Endothelial cell (in vitro differentiated cells): Measurements from ENCODE around the gene TAP2. TPM values are rescaled to one million over a fixed set of nuclear protein-coding genes. Genes with fewer than 3 reads are reported as not detected.
"Not testable (repeated sequence)": the region's sequence is repeated elsewhere in the genome, so short reads cannot be mapped to it uniquely, and the experiment has no call there.

Experiments used
- DNase-seq: peaks from one replicate; pipeline ENCODE4 v3.0.0; 2021; ENCODE audit warnings: low spot score
- H3K27ac Mint-ChIP-seq: one replicate; pipeline ENCODE4 v1.8.0; 2021; ENCODE audit warnings: mixed read lengths, inconsistent platforms; ENCODE audit not compliant: unreplicated experiment
- H3K27me3 Mint-ChIP-seq: one replicate; pipeline ENCODE4 v1.8.0; 2021; ENCODE audit warnings: mild to moderate bottlenecking, moderate library complexity, mixed read lengths, inconsistent platforms; ENCODE audit not compliant: unreplicated experiment
- H3K36me3 Mint-ChIP-seq: one replicate; pipeline ENCODE4 v1.8.0; 2021; ENCODE audit warnings: mild to moderate bottlenecking, low read depth, mixed read lengths, inconsistent platforms; ENCODE audit not compliant: unreplicated experiment
- H3K4me1 Mint-ChIP-seq: one replicate; pipeline ENCODE4 v1.8.0; 2021; ENCODE audit warnings: mild to moderate bottlenecking, mixed read lengths, inconsistent platforms; ENCODE audit not compliant: unreplicated experiment
- H3K4me3 Mint-ChIP-seq: one replicate; pipeline ENCODE4 v1.8.0; 2021; ENCODE audit warnings: mild to moderate bottlenecking, mixed read lengths, inconsistent platforms; ENCODE audit not compliant: unreplicated experiment
- H3K9me3 Mint-ChIP-seq: one replicate; pipeline ENCODE4 v1.8.0; 2021; ENCODE audit warnings: mixed read lengths, inconsistent platforms; ENCODE audit not compliant: unreplicated experiment
- CTCF ChIP-seq: fragments of 200-600 bp; sonication (generic); IDR thresholded peaks from one replicate; pipeline ENCODE4 v1.5.0; 2021; ENCODE audit warnings: antibody characterized with exemption; ENCODE audit not compliant: unreplicated experiment
- total RNA-seq: library from RNA; stranded (reverse); fragmentation: NEBNext Ultra II Directional; extraction: Animal tissue kit (Norgen Biotek cat#: 25700); gene quantifications from one replicate; pipeline ENCODE4 v1.2.1, GENCODE V29; 2021; ENCODE audit not compliant: unreplicated experiment

TAP2 gene
- total RNA-seq, 1 donor from 2014 or later = 9.2 TPM

GRCh38 chr6:32807020-32807580, 31.4 kb downstream of the TAP2 start:
- Mint-ChIP-seq H3K9me3 (no peaks in the 10 kb centered on the region), H3K27me3 (no peaks in the 10 kb centered on the region), H3K4me1 (no peaks in the 10 kb centered on the region), H3K36me3 (no peaks in the 10 kb centered on the region), H3K4me3 (no peak overlapping the region), H3K27ac (no peak overlapping the region)
- TF ChIP-seq CTCF = no peak
- DNase-seq = no peak

GRCh38 chr6:32805404-32805803, 33.1 kb downstream of the TAP2 start:
- not testable (repeated sequence) for H3K9me3 Mint-ChIP-seq, H3K27ac Mint-ChIP-seq, H3K4me3 Mint-ChIP-seq, H3K36me3 Mint-ChIP-seq, DNase-seq, H3K27me3 Mint-ChIP-seq, H3K4me1 Mint-ChIP-seq

GRCh38 chr6:32803416-32803815, 35.1 kb downstream of the TAP2 start:
- DNase-seq = no peak
- H3K9me3 Mint-ChIP-seq = peaks cover 2% of the 10 kb centered on the region
- no peaks in the 10 kb centered on the region for H3K27me3 Mint-ChIP-seq
- H3K36me3 Mint-ChIP-seq = peaks cover 6% of the 10 kb centered on the region
- H3K4me3 Mint-ChIP-seq = no peak overlapping the region
- H3K27ac Mint-ChIP-seq = no peak overlapping the region
- H3K4me1 Mint-ChIP-seq = no peaks in the 10 kb centered on the region
- no peak for TF ChIP-seq CTCF

GRCh38 chr6:32799740-32800139, 38.8 kb downstream of the TAP2 start:
- TF ChIP-seq CTCF = no peak
- Mint-ChIP-seq H3K4me3 (no peak overlapping the region), H3K27me3 (peaks cover 2% of the 10 kb centered on the region), H3K27ac (no peak overlapping the region), H3K4me1 (peaks cover 4% of the 10 kb centered on the region), H3K36me3 (peaks cover 7% of the 10 kb centered on the region), H3K9me3 (peaks cover 5% of the 10 kb centered on the region)
- no peak for DNase-seq

GRCh38 chr6:32799168-32799567, 39.4 kb downstream of the TAP2 start:
- Mint-ChIP-seq H3K4me1 (peaks cover 4% of the 10 kb centered on the region), H3K4me3 (peak overlapping the region; percentile 49)
- no peak for TF ChIP-seq CTCF

More at GRCh38 chr6:32799168-32799567, 39.4 kb downstream of the TAP2 start:
- H3K27me3 Mint-ChIP-seq = peaks cover 2% of the 10 kb centered on the region
- no peak for DNase-seq
- H3K27ac Mint-ChIP-seq = no peak overlapping the region
- peaks cover 7% of the 10 kb centered on the region for H3K36me3 Mint-ChIP-seq
- peaks cover 5% of the 10 kb centered on the region for H3K9me3 Mint-ChIP-seq
